Esophagus squamous epithelium (tissue), 4 donors: ENCODE results near the gene KAZN.

ENCODE experiments used
- CTCF ChIP-seq, 6 experiments: fragments of 450-650 bp in 4 of 6; fragments of 200-600 bp in 2 of 6; sonication (generic) in 2 of 6; IDR thresholded peaks; one replicate each; pipeline ENCODE4 v1.5.1; 2016 to 2019; ENCODE audit warnings: antibody characterized with exemption in 6 of 6, mild to moderate bottlenecking in 4 of 6, moderate library complexity in 4 of 6
- POLR2A ChIP-seq, 4 donors: fragments of 450-650 bp; IDR thresholded peaks; one replicate each; pipeline ENCODE4 v1.6.1; 2017; ENCODE audit warnings: antibody characterized with exemption in 4 of 4, mild to moderate bottlenecking in 4 of 4, moderate library complexity in 3 of 4

- TF ChIP-seq CTCF (IDR thresholded peaks at IDR 0.05) (no peak), POLR2A (IDR thresholded peaks at IDR 0.05) (no peak)
Measured at GRCh38 chr1:15012822-15013221, 414.3 kb downstream of the KAZN start.
